ENCODE results near the gene CIAO1.

GRCh38 chr2:96265349-96265839 is 631 bp upstream of the CIAO1 start:
- TF ChIP-seq, protein P1, sequence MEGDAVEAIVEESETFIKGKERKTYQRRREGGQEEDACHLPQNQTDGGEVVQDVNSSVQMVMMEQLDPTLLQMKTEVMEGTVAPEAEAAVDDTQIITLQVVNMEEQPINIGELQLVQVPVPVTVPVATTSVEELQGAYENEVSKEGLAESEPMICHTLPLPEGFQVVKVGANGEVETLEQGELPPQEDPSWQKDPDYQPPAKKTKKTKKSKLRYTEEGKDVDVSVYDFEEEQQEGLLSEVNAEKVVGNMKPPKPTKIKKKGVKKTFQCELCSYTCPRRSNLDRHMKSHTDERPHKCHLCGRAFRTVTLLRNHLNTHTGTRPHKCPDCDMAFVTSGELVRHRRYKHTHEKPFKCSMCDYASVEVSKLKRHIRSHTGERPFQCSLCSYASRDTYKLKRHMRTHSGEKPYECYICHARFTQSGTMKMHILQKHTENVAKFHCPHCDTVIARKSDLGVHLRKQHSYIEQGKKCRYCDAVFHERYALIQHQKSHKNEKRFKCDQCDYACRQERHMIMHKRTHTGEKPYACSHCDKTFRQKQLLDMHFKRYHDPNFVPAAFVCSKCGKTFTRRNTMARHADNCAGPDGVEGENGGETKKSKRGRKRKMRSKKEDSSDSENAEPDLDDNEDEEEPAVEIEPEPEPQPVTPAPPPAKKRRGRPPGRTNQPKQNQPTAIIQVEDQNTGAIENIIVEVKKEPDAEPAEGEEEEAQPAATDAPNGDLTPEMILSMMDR (IDR thresholded peaks at IDR 0.05), result no peak
- no peak for TF ChIP-seq POLR2A (IDR thresholded peaks at IDR 0.05)

Data from thyroid gland (tissue), 4 donors.